Measurements from ENCODE around the gene TMEM127. TPM values are rescaled to one million over a fixed set of nuclear protein-coding genes. Genes with fewer than 3 reads are reported as not detected.
"Not testable (repeated sequence)": the region's sequence is repeated elsewhere in the genome, so short reads cannot be mapped to it uniquely, and the experiment has no call there.

Gene TMEM127
- total RNA-seq, 1 donor from 2014 or later = 8.9 TPM

DNA sequence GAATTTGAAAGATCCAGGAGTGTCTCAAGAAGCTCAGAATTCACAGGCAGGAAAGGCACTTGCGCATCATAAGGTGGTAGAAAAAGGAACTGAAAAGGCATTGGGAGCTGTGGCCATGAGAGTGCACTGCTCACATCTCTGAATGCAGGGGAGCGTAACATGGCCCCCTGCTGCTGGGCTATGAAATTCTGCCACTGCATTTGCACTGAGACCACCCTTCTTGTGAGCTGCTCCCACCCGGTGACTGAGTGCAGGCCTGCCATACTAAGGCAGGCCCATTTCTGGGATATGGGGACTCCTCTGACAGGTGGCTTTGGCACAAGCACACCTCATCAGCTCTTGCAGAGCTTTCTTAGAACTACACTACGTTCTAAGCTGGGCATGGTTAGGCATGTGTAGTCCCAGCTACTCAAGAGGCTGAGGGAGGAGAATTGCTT lies 31.9 kb downstream of the TMEM127 start:
- Histone ChIP-seq H3K27me3 (ENCODE audit: control insufficient read depth in 3 of 3, insufficient read depth in 3 of 3, low read length in 3 of 3) (no peaks in the 10 kb centered on the region), H3K9me3 (ENCODE audit: control insufficient read depth in 3 of 3, low read length in 3 of 3) (no peaks in the 10 kb centered on the region), H3K4me3 (ENCODE audit: low read length in 3 of 3) (no peak overlapping the region), H3K36me3 (ENCODE audit: control insufficient read depth in 3 of 3, insufficient read depth in 3 of 3, low read length in 3 of 3) (peaks cover 0 to 5% (median 0%) of the 10 kb centered on the region in 3 donors), H3K9ac (ENCODE audit: low read depth in 1 of 3, low read length in 3 of 3) (no peak overlapping the region), H3K27ac (ENCODE audit: low read depth, low read length) (no peak overlapping the region), H3K4me1 (ENCODE audit: control insufficient read depth in 3 of 3, insufficient read depth in 3 of 3, low read length in 3 of 3) (peaks cover 9 to 28% (median 18%) of the 10 kb centered on the region in 3 donors)

DNA sequence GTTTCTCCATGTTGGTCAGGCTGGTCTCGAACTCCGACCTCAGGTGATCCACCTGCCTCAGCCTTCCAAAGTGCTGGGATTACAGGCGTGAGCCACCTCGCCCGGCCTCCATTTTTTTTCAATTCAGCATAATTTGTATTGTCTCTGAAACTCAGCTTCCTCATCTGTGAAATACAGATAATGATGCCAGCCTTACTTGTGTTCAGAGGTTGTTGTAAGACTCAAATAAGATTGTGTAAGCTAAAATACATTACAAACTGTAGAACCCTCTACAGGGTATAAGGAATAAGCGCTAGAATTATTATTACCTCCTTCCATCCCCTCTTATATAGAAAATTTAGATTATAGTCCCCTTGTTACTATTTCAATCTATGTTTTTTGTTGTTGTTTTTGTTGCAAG lies 32.4 kb downstream of the TMEM127 start:
- Histone ChIP-seq H3K4me3 (ENCODE audit: low read length in 3 of 3) (no peak overlapping the region), H3K4me1 (ENCODE audit: control insufficient read depth in 3 of 3, insufficient read depth in 3 of 3, low read length in 3 of 3) (peaks cover 9 to 24% (median 16%) of the 10 kb centered on the region in 3 donors), H3K9me3 (ENCODE audit: control insufficient read depth in 3 of 3, low read length in 3 of 3) (no peaks in the 10 kb centered on the region), H3K27me3 (ENCODE audit: control insufficient read depth in 3 of 3, insufficient read depth in 3 of 3, low read length in 3 of 3) (no peaks in the 10 kb centered on the region), H3K27ac (ENCODE audit: low read depth, low read length) (no peak overlapping the region), H3K9ac (ENCODE audit: low read depth in 1 of 3, low read length in 3 of 3) (no peak overlapping the region), H3K36me3 (ENCODE audit: control insufficient read depth in 3 of 3, insufficient read depth in 3 of 3, low read length in 3 of 3) (peaks cover 0 to 5% (median 0%) of the 10 kb centered on the region in 3 donors)

DNA sequence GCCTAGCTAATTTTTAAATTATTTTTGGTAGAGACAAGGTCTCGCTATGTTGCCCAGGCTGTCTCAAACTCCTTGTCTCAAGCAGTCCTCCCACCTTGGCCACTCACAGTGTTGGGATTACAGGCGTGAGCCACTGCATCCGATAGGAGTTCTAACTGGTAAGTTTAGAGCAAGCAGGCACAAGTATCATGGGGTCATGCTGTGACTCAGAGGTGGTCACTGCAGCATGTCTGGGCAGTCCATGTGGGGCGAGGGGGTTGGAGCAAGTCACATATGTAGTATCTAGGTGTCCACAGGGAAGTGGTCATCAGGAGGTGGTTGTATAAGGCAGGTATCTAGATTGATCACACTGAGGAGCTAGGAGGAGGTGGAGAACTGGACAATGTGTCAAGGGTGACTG lies 34.5 kb downstream of the TMEM127 start:
- Histone ChIP-seq H3K27ac (ENCODE audit: low read depth, low read length) (no peak overlapping the region), H3K9ac (ENCODE audit: low read depth in 1 of 3, low read length in 3 of 3) (no peak overlapping the region), H3K4me3 (ENCODE audit: low read length in 3 of 3) (no peak overlapping the region), H3K36me3 (ENCODE audit: control insufficient read depth in 3 of 3, insufficient read depth in 3 of 3, low read length in 3 of 3) (no peaks in the 10 kb centered on the region), H3K9me3 (ENCODE audit: control insufficient read depth in 3 of 3, low read length in 3 of 3) (no peaks in the 10 kb centered on the region), H3K27me3 (ENCODE audit: control insufficient read depth in 3 of 3, insufficient read depth in 3 of 3, low read length in 3 of 3) (no peaks in the 10 kb centered on the region), H3K4me1 (ENCODE audit: control insufficient read depth in 3 of 3, insufficient read depth in 3 of 3, low read length in 3 of 3) (peaks cover 4 to 8% (median 4%) of the 10 kb centered on the region in 3 donors)

DNA sequence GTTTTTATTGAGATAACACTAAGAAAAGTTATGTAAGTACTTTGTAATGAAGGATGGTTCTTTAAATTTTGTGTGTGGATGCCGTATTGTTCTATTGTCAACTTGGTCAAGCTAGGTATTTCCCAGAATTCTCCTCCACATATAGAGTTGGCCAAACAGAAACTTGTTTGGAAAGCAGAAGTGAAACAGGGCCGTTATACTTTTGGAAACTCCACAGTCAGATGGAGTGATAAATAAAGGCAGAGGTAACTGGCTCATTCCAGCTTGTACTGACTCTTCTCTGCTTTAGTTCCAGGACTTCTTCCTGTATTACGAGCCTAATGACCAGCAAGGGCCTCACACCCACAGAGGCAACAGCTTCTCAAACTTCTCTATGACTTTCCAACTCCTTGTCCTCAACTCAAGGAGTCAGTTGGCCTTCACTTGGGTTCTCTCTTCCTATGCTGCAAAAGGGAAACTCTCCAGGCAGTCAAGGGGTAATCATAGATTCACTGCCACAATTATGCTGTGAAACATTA lies 40.7 kb downstream of the TMEM127 start:
- Histone ChIP-seq H3K4me1 (ENCODE audit: control insufficient read depth in 3 of 3, insufficient read depth in 3 of 3, low read length in 3 of 3) (peaks cover under 1 to 10% (median 7%) of the 10 kb centered on the region in 3 donors), H3K9me3 (ENCODE audit: control insufficient read depth in 3 of 3, low read length in 3 of 3) (no peaks in the 10 kb centered on the region), H3K27ac (ENCODE audit: low read depth, low read length) (peak overlapping the region; percentile 37), H3K27me3 (ENCODE audit: control insufficient read depth in 3 of 3, insufficient read depth in 3 of 3, low read length in 3 of 3) (no peaks in the 10 kb centered on the region), H3K9ac (ENCODE audit: low read depth in 1 of 3, low read length in 3 of 3) (no peak overlapping the region), H3K36me3 (ENCODE audit: control insufficient read depth in 3 of 3, insufficient read depth in 3 of 3, low read length in 3 of 3) (no peaks in the 10 kb centered on the region), H3K4me3 (ENCODE audit: low read length in 3 of 3) (no peak overlapping the region)

DNA sequence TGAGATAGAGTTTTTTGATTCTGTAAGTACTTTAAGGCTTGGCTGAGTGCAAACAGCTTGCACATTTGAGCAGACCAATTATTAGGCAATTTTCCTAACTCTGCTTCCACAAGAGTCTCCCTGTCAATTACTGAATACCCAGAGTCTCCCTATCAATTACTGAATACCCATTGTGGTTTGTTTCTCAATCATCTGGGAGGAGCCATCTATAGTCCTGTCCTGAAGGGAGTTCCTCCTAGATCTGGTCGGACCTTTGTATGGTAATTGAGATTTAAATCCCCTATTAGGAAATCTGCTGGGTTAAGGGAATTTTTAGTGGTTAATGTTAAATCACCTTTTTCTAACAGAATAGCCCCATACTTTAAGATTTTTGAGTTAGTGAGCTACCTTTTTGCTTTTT lies 44.7 kb downstream of the TMEM127 start:
- H3K27ac ChIP-seq (ENCODE audit: low read depth, low read length); H3K9me3 ChIP-seq (ENCODE audit: control insufficient read depth in 3 of 3, low read length in 3 of 3): not testable (repeated sequence)

DNA sequence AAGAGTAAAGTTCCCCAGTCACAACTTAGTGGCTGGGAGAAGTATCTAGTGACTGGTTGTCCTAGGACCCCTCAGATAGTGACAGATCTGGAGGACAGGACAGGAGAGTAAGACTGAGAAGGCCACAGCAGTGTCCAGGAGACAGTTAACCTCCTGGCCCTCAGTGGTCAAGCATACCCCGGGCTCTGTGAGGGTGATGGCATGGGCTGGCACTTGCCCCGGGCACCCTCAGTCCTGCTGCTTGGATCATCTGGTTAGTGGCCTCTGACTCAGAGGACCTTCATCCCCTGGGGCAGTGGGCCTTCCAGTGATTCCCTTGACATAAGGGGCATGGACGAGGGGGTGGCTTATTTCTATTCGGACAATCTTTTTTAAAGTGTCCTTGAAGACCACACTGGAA lies 45.8 kb downstream of the TMEM127 start:
- not testable (repeated sequence) for H3K27me3 ChIP-seq (ENCODE audit: control insufficient read depth in 3 of 3, insufficient read depth in 3 of 3, low read length in 3 of 3); H3K36me3 ChIP-seq (ENCODE audit: control insufficient read depth in 3 of 3, insufficient read depth in 3 of 3, low read length in 3 of 3); H3K4me3 ChIP-seq (ENCODE audit: low read length in 3 of 3); H3K9me3 ChIP-seq (ENCODE audit: control insufficient read depth in 3 of 3, low read length in 3 of 3)
- peak overlapping the region; percentile 73 for H3K27ac ChIP-seq (ENCODE audit: low read depth, low read length)
- H3K9ac ChIP-seq (ENCODE audit: low read depth in 1 of 3, low read length in 3 of 3) = peak overlapping the region in 1 of 3 donors; percentile 21
- peaks cover 10 to 20% (median 10%) of the 10 kb centered on the region in 3 donors for H3K4me1 ChIP-seq (ENCODE audit: control insufficient read depth in 3 of 3, insufficient read depth in 3 of 3, low read length in 3 of 3)

More for the DNA sequence above, 44.7 kb downstream of the TMEM127 start:
- not testable (repeated sequence) for H3K4me3 ChIP-seq (ENCODE audit: low read length in 3 of 3); H3K9ac ChIP-seq (ENCODE audit: low read depth in 1 of 3, low read length in 3 of 3); H3K27me3 ChIP-seq (ENCODE audit: control insufficient read depth in 3 of 3, insufficient read depth in 3 of 3, low read length in 3 of 3); H3K36me3 ChIP-seq (ENCODE audit: control insufficient read depth in 3 of 3, insufficient read depth in 3 of 3, low read length in 3 of 3)
- peaks cover 10 to 20% (median 10%) of the 10 kb centered on the region in 3 donors for H3K4me1 ChIP-seq (ENCODE audit: control insufficient read depth in 3 of 3, insufficient read depth in 3 of 3, low read length in 3 of 3)

DNA sequence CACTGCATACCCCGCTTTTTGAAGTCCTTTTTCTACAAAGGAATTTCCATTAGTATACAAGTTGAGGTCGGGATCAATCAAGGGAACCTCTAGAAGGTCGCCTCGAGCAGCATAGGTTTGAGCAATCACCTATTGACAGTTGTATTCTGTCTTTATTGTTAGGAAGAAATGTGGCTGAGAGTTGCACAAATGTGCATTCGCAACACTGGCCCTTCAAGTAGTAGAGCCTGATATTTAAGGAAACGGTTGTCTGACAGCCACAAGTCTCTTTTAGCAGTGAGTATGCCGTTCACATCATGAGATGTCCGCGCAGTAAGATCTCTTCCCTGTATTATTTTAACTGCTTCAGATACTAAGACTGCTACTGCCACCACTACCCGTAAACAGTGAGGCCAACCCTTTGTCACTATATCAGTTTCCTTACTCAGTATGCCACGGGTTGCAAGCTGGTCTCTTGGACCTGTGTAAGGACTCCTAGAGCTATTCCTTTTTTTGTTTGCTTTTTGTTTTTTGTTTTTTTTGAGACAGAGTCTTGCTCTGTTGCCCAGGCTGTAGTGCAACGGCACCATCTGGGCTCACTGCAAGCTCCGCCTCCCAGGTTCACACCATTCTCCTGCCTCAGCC lies 47.2 kb downstream of the TMEM127 start:
- peak overlapping the region; percentile 73 for H3K27ac ChIP-seq (ENCODE audit: low read depth, low read length)
- H3K36me3 ChIP-seq (ENCODE audit: control insufficient read depth in 3 of 3, insufficient read depth in 3 of 3, low read length in 3 of 3) = no peaks in the 10 kb centered on the region
- no peak overlapping the region for H3K9ac ChIP-seq (ENCODE audit: low read depth in 1 of 3, low read length in 3 of 3)
- H3K9me3 ChIP-seq (ENCODE audit: control insufficient read depth in 3 of 3, low read length in 3 of 3) = no peaks in the 10 kb centered on the region
- H3K4me1 ChIP-seq (ENCODE audit: control insufficient read depth in 3 of 3, insufficient read depth in 3 of 3, low read length in 3 of 3) = peaks cover 10 to 21% (median 10%) of the 10 kb centered on the region in 3 donors
- no peaks in the 10 kb centered on the region for H3K27me3 ChIP-seq (ENCODE audit: control insufficient read depth in 3 of 3, insufficient read depth in 3 of 3, low read length in 3 of 3)
- no peak overlapping the region for H3K4me3 ChIP-seq (ENCODE audit: low read length in 3 of 3)

DNA sequence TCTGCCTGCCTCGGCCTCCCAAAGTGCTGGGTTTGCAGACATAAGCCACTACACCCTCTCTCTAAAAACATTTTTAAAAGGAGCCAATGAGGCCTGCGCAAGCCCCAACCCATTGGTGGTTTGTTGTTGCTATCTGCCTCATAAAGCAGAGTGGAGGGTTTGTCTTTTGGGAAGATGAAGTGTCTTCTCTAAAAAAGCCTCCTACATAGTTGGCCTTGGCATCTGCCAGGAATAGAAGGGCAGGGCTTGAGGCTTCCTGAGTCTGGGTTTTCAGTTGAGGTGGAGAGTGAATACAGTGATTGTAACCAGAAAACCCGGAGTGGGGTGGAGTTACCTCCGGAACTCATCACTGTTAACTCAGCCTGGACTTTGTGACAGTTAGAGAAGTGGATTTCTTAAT lies 51.2 kb downstream of the TMEM127 start:
- no peak overlapping the region for H3K4me3 ChIP-seq (ENCODE audit: low read length in 3 of 3)
- H3K27ac ChIP-seq (ENCODE audit: low read depth, low read length) = no peak overlapping the region
- H3K9ac ChIP-seq (ENCODE audit: low read depth in 1 of 3, low read length in 3 of 3) = no peak overlapping the region
- H3K27me3 ChIP-seq (ENCODE audit: control insufficient read depth in 3 of 3, insufficient read depth in 3 of 3, low read length in 3 of 3) = no peaks in the 10 kb centered on the region
- no peaks in the 10 kb centered on the region for H3K36me3 ChIP-seq (ENCODE audit: control insufficient read depth in 3 of 3, insufficient read depth in 3 of 3, low read length in 3 of 3)
- no peaks in the 10 kb centered on the region for H3K9me3 ChIP-seq (ENCODE audit: control insufficient read depth in 3 of 3, low read length in 3 of 3)
- peaks cover 5 to 23% (median 11%) of the 10 kb centered on the region in 3 donors for H3K4me1 ChIP-seq (ENCODE audit: control insufficient read depth in 3 of 3, insufficient read depth in 3 of 3, low read length in 3 of 3)

DNA sequence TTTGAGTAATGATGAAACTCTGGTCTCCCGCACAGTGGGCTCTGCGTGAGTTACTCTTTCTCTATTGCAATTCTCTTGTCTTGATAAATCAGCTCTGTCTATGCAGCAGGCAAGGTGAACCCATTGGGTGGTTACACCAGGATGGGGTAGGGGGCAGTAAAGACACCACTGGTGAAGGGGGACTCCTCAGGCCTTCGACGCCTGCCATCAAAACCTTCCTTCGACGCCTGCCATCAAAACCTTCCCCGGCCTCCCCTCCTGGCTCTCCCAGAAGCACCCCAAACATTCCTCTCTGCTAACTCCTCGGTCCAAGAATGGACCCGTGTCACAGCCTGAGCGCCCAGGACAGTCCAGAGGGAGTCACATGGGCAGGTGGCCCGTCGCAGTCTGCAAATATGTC lies 52.4 kb downstream of the TMEM127 start:
- Histone ChIP-seq H3K9me3 (ENCODE audit: control insufficient read depth in 3 of 3, low read length in 3 of 3) (no peaks in the 10 kb centered on the region), H3K9ac (ENCODE audit: low read depth in 1 of 3, low read length in 3 of 3) (no peak overlapping the region), H3K27me3 (ENCODE audit: control insufficient read depth in 3 of 3, insufficient read depth in 3 of 3, low read length in 3 of 3) (no peaks in the 10 kb centered on the region), H3K36me3 (ENCODE audit: control insufficient read depth in 3 of 3, insufficient read depth in 3 of 3, low read length in 3 of 3) (no peaks in the 10 kb centered on the region), H3K4me1 (ENCODE audit: control insufficient read depth in 3 of 3, insufficient read depth in 3 of 3, low read length in 3 of 3) (peaks cover 8 to 19% (median 11%) of the 10 kb centered on the region in 3 donors), H3K4me3 (ENCODE audit: low read length in 3 of 3) (no peak overlapping the region), H3K27ac (ENCODE audit: low read depth, low read length) (no peak overlapping the region)

DNA sequence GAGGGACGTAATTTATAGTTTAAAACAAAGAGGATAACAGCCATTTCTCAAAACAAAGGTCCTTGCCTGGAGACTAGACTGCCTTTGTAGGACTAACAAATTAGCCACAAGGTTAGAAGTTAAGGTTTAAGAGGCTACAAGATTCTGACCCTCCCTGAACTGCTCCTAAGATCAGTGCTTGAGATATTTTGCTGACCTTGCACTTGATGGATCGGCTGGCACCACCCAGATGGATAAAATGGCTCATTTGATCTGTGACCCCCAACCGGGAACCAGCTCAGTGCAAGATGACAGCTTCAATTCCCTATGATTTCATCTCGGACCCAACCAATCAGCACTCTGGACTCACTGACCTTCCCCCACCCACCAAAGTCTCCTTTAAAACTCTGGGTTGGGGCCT lies 53.5 kb downstream of the TMEM127 start:
- H3K36me3 ChIP-seq (ENCODE audit: control insufficient read depth in 3 of 3, insufficient read depth in 3 of 3, low read length in 3 of 3) = no peaks in the 10 kb centered on the region
- H3K27ac ChIP-seq (ENCODE audit: low read depth, low read length) = no peak overlapping the region
- H3K4me3 ChIP-seq (ENCODE audit: low read length in 3 of 3) = no peak overlapping the region
- no peaks in the 10 kb centered on the region for H3K9me3 ChIP-seq (ENCODE audit: control insufficient read depth in 3 of 3, low read length in 3 of 3)
- H3K27me3 ChIP-seq (ENCODE audit: control insufficient read depth in 3 of 3, insufficient read depth in 3 of 3, low read length in 3 of 3) = no peaks in the 10 kb centered on the region
- no peak overlapping the region for H3K9ac ChIP-seq (ENCODE audit: low read depth in 1 of 3, low read length in 3 of 3)
- peaks cover 8 to 19% (median 10%) of the 10 kb centered on the region in 3 donors for H3K4me1 ChIP-seq (ENCODE audit: control insufficient read depth in 3 of 3, insufficient read depth in 3 of 3, low read length in 3 of 3)
